ENCODE measurements around the gene DSCAML1.
"Not testable (repeated sequence)": the region's sequence is repeated elsewhere in the genome, so short reads cannot be mapped to it uniquely, and the experiment has no call there.

Gene DSCAML1

GRCh38 chr11:117459123-117459978, 337.7 kb downstream of the DSCAML1 start:
- no peak for FAIRE-seq

GRCh38 chr11:117458275-117459122, 338.5 kb downstream of the DSCAML1 start:
- FAIRE-seq = no peak

GRCh38 chr11:117457835-117458234, 339.2 kb downstream of the DSCAML1 start:
- FAIRE-seq = no peak

GRCh38 chr11:117457031-117457785, 339.8 kb downstream of the DSCAML1 start:
- no peak for FAIRE-seq

GRCh38 chr11:117456721-117457029, 340.3 kb downstream of the DSCAML1 start:
- not testable (repeated sequence) for FAIRE-seq

GRCh38 chr11:117456027-117456720, 340.8 kb downstream of the DSCAML1 start:
- FAIRE-seq = no peak

- FAIRE-seq = no peak
These were observed 342.5 kb downstream of the DSCAML1 start for GRCh38 chr11:117454564-117454917.

- FAIRE-seq = no peak
These were observed 343.0 kb downstream of the DSCAML1 start for GRCh38 chr11:117453886-117454563.

GRCh38 chr11:117449111-117449693, 347.8 kb downstream of the DSCAML1 start:
- no peak for FAIRE-seq

- FAIRE-seq = no peak
These were observed 352.0 kb downstream of the DSCAML1 start for GRCh38 chr11:117444711-117445658.

GRCh38 chr11:117444256-117444655, 352.8 kb downstream of the DSCAML1 start:
- no peak for FAIRE-seq

GRCh38 chr11:117443266-117444186, 353.5 kb downstream of the DSCAML1 start:
- FAIRE-seq = no peak

GRCh38 chr11:117442869-117443239, 354.2 kb downstream of the DSCAML1 start:
- FAIRE-seq = no peak

GRCh38 chr11:117442049-117442868, 354.8 kb downstream of the DSCAML1 start:
- no peak for FAIRE-seq

GRCh38 chr11:117441146-117441975, 355.7 kb downstream of the DSCAML1 start:
- FAIRE-seq = no peak

GRCh38 chr11:117440258-117440657, 356.8 kb downstream of the DSCAML1 start:
- no peak for FAIRE-seq

- no peak for FAIRE-seq
These were observed 357.8 kb downstream of the DSCAML1 start for GRCh38 chr11:117439256-117439655.
